ENCODE results near the gene C2.

Gene C2

GRCh38 chr6:31927242-31927862 lies at the start of gene C2:
Gene C2, plus strand, starts transcription at chr6:31927717. Its CDS starts 36 bp downstream, at chr6:31927753.
- DNase-seq (ENCODE audit: low read depth): no peak

- no peak for DNase-seq (ENCODE audit: low read depth)
Observed at GRCh38 chr6:31878222-31878621, 49.3 kb upstream of the C2 start.

GRCh38 chr6:31878726-31879125 lies 48.8 kb upstream of the C2 start, which contains the start of gene SLC44A4:
Gene SLC44A4, minus strand, starts transcription at chr6:31878997. Its CDS starts 17 bp downstream, at chr6:31878980.
- no peak for DNase-seq (ENCODE audit: low read depth)

GRCh38 chr6:31879143-31879542 lies 48.4 kb upstream of the C2 start:
- no peak for DNase-seq (ENCODE audit: low read depth)

- DNase-seq (ENCODE audit: low read depth): no peak
Observed at GRCh38 chr6:31879901-31880300, 47.6 kb upstream of the C2 start.

GRCh38 chr6:31880616-31881015 lies 46.9 kb upstream of the C2 start:
- DNase-seq (ENCODE audit: low read depth): no peak

- no peak for DNase-seq (ENCODE audit: low read depth)
Observed at GRCh38 chr6:31881136-31881859, 46.2 kb upstream of the C2 start.

- no peak for DNase-seq (ENCODE audit: low read depth)
Observed at GRCh38 chr6:31882344-31882743, 45.2 kb upstream of the C2 start.

GRCh38 chr6:31883676-31884075 lies 43.8 kb upstream of the C2 start:
- DNase-seq (ENCODE audit: low read depth): no peak

- no peak for DNase-seq (ENCODE audit: low read depth)
Observed at GRCh38 chr6:31884528-31885035, 42.9 kb upstream of the C2 start.

GRCh38 chr6:31886541-31886991 lies 41.0 kb upstream of the C2 start:
- DNase-seq (ENCODE audit: low read depth): no peak

GRCh38 chr6:31887173-31888007 lies 40.1 kb upstream of the C2 start:
- no peak for DNase-seq (ENCODE audit: low read depth)

GRCh38 chr6:31888276-31889258 lies 39.0 kb upstream of the C2 start:
- DNase-seq (ENCODE audit: low read depth): no peak

GRCh38 chr6:31889331-31889972 lies 38.1 kb upstream of the C2 start:
- no peak for DNase-seq (ENCODE audit: low read depth)

- DNase-seq (ENCODE audit: low read depth): no peak
Observed at GRCh38 chr6:31892821-31893220, 34.7 kb upstream of the C2 start.

- no peak for DNase-seq (ENCODE audit: low read depth)
Observed at GRCh38 chr6:31896493-31896855, 31.0 kb upstream of the C2 start.

- no peak for DNase-seq (ENCODE audit: low read depth)
Observed at GRCh38 chr6:31896856-31897611, 30.5 kb upstream of the C2 start.

- DNase-seq (ENCODE audit: low read depth): peak; percentile 31
Observed at GRCh38 chr6:31897612-31898382, 29.7 kb upstream of the C2 start, which contains the start of gene EHMT2. Gene EHMT2, minus strand, starts transcription at chr6:31897698. Its CDS starts 21 bp downstream, at chr6:31897677.

- no peak for DNase-seq (ENCODE audit: low read depth)
Observed at GRCh38 chr6:31898383-31899011, 29.0 kb upstream of the C2 start.

Measured in GM04503 (cell line).